Lower lobe of right lung (tissue), 2 donors: ENCODE measurements around the gene TRAP1. TPM values are rescaled to one million over a fixed set of nuclear protein-coding genes. Genes with fewer than 3 reads are reported as not detected.

Experiments used
- ATAC-seq, 2 donors: fragments of 200-7000 bp; cut with Tn5 transposase; one replicate each; pipeline ENCODE4 v1.9.1; 2020 to 2022; ENCODE audit warnings: mild to moderate bottlenecking in 2 of 2, moderate library complexity in 2 of 2
- DNase-seq: peaks from one replicate; pipeline ENCODE4 v3.0.0-alpha.2; 2020
- H3K27ac ChIP-seq: fragments of 200-600 bp; one replicate; pipeline ENCODE4 v1.8.0; 2022
- H3K27me3 ChIP-seq: fragments of 200-600 bp; one replicate; pipeline ENCODE4 v1.8.0; 2022; ENCODE audit warnings: low read depth
- H3K36me3 ChIP-seq: fragments of 200-600 bp; one replicate; pipeline ENCODE4 v1.8.0; 2022; ENCODE audit warnings: mild to moderate bottlenecking
- H3K4me1 ChIP-seq: fragments of 200-600 bp; one replicate; pipeline ENCODE4 v1.8.0; 2022
- H3K4me3 ChIP-seq: fragments of 200-600 bp; one replicate; pipeline ENCODE4 v1.8.0; 2022; ENCODE audit warnings: mild to moderate bottlenecking
- H3K9me3 ChIP-seq: fragments of 200-600 bp; one replicate; pipeline ENCODE4 v1.8.0; 2022
- CTCF ChIP-seq: fragments of 200-600 bp; IDR thresholded peaks from one replicate; pipeline ENCODE4 v1.8.0; 2022; ENCODE audit warnings: antibody characterized with exemption, mild to moderate bottlenecking
- intact Hi-C: fragments of 100-400 bp; cut with DNase I; formaldehyde crosslinking; loops from one replicate; pipeline ENCODE4 v1.11.0; 2022
- total RNA-seq: library from RNA; stranded (reverse); fragmentation: NEBNext Ultra II Directional; extraction: Animal tissue kit (Norgen Biotek cat#: 25700); gene quantifications from one replicate; pipeline ENCODE4 v1.2.1, GENCODE V29; 2021
- donor health status: DM: no; HTN: yes; CAD: no; lungs with severe emphysema.

The TRAP1 gene
- total RNA-seq, 1 donor from 2014 or later: 51.8 TPM

- no peak overlapping the region for H3K4me3 ChIP-seq
- H3K27ac ChIP-seq: no peak overlapping the region
- H3K9me3 ChIP-seq: no peaks in the 10 kb centered on the region
- intact Hi-C loops: no loop called here
- no peak for ATAC-seq
- no peaks in the 10 kb centered on the region for H3K36me3 ChIP-seq
- peaks cover 17% of the 10 kb centered on the region for H3K4me1 ChIP-seq
- no peaks in the 10 kb centered on the region for H3K27me3 ChIP-seq
- no peak for TF ChIP-seq CTCF
- no peak for DNase-seq
Measured at GRCh38 chr16:3713587-3714242, 3.6 kb downstream of the TRAP1 start.

GRCh38 chr16:3712861-3713372, 4.4 kb downstream of the TRAP1 start:
- no peak for DNase-seq
- intact Hi-C loops: no loop called here
- no peak overlapping the region for H3K4me3 ChIP-seq
- peaks cover 12% of the 10 kb centered on the region for H3K4me1 ChIP-seq
- ATAC-seq: no peak
- H3K27ac ChIP-seq: no peak overlapping the region
- H3K36me3 ChIP-seq: no peaks in the 10 kb centered on the region
- no peaks in the 10 kb centered on the region for H3K27me3 ChIP-seq
- H3K9me3 ChIP-seq: no peaks in the 10 kb centered on the region
- no peak for TF ChIP-seq CTCF

GRCh38 chr16:3706253-3707012, 10.9 kb downstream of the TRAP1 start:
- no peak for DNase-seq
- Histone ChIP-seq H3K27me3 (no peaks in the 10 kb centered on the region), H3K4me1 (no peaks in the 10 kb centered on the region), H3K4me3 (no peak overlapping the region), H3K9me3 (no peaks in the 10 kb centered on the region), H3K36me3 (peaks cover 3% of the 10 kb centered on the region), H3K27ac (no peak overlapping the region)
- TF ChIP-seq CTCF: no peak
- intact Hi-C loops: no loop called here
- ATAC-seq: no peak

- Histone ChIP-seq H3K4me3 (no peak overlapping the region), H3K27me3 (no peaks in the 10 kb centered on the region), H3K4me1 (no peaks in the 10 kb centered on the region), H3K27ac (no peak overlapping the region), H3K36me3 (peaks cover 3% of the 10 kb centered on the region), H3K9me3 (no peaks in the 10 kb centered on the region)
- ATAC-seq (no peak), DNase-seq (no peak)
- intact Hi-C loops: no loop called here
- TF ChIP-seq CTCF: no peak
Measured at GRCh38 chr16:3702082-3702481, 15.2 kb downstream of the TRAP1 start.

- Histone ChIP-seq H3K27me3 (no peaks in the 10 kb centered on the region), H3K4me1 (no peaks in the 10 kb centered on the region), H3K36me3 (peaks cover 3% of the 10 kb centered on the region), H3K9me3 (no peaks in the 10 kb centered on the region), H3K27ac (no peak overlapping the region), H3K4me3 (no peak overlapping the region)
- ATAC-seq (no peak), DNase-seq (no peak)
- intact Hi-C loops: no loop called here
- TF ChIP-seq CTCF: no peak
Measured at GRCh38 chr16:3701531-3701930, 15.8 kb downstream of the TRAP1 start.
